Measurements from ENCODE around the gene LGR5.
"Not testable (repeated sequence)": the region's sequence is repeated elsewhere in the genome, so short reads cannot be mapped to it uniquely, and the experiment has no call there.

The LGR5 gene

DNA sequence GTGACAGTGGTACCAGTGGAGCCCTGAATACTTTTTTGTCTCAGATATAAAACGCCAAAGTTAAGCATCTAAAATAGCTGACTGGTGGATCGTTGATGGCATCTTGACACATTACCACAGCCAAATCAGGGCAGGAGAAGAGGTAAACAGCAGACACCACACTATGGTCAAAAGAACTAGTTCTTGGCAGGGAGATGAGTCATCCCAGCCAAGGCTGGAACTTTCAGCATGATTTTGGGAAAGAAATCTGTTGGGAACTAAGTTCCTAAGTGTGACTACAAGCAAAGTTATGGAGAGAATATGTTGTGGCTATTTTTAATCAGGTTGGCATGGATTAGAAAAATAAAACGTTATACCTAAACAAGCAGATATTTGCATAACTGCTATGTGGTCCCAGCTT lies 36.9 kb downstream of the LGR5 start:
- TF ChIP-seq, protein P1, sequence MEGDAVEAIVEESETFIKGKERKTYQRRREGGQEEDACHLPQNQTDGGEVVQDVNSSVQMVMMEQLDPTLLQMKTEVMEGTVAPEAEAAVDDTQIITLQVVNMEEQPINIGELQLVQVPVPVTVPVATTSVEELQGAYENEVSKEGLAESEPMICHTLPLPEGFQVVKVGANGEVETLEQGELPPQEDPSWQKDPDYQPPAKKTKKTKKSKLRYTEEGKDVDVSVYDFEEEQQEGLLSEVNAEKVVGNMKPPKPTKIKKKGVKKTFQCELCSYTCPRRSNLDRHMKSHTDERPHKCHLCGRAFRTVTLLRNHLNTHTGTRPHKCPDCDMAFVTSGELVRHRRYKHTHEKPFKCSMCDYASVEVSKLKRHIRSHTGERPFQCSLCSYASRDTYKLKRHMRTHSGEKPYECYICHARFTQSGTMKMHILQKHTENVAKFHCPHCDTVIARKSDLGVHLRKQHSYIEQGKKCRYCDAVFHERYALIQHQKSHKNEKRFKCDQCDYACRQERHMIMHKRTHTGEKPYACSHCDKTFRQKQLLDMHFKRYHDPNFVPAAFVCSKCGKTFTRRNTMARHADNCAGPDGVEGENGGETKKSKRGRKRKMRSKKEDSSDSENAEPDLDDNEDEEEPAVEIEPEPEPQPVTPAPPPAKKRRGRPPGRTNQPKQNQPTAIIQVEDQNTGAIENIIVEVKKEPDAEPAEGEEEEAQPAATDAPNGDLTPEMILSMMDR (conservative IDR thresholded peaks at IDR 0.05; ENCODE audit: low read depth): no peak
- H3K27ac ChIP-seq: no peak overlapping the region
- no peak for DNase-seq (ENCODE audit: low spot score)
- POLR2A ChIA-PET (ENCODE audit: low non-redundant PET): no interaction called here
- CTCF ChIA-PET: no interaction called here

DNA sequence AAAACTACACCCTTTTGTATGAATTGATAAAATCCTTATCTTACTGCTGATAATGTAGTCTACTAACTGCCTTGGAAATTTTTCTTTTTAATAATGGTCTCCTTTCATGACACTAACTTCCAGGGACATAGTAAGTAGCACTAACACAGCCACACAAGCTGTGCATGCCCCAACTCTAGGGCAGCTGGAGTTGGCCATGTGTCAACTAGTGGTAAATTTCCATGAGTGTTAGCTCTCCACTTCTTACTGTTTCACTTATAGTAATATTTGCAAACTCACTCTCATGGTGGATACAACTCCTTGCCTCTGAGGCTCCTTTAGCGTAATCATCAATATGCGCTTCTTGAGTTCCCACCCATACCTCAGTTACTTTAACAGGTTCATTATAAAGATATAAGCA lies 38.0 kb downstream of the LGR5 start:
- ChIA-PET POLR2A (ENCODE audit: low non-redundant PET) (no interaction called here), CTCF (no interaction called here)
- no peak for DNase-seq (ENCODE audit: low spot score)
- H3K27ac ChIP-seq: no peak overlapping the region
- TF ChIP-seq, protein P1 (conservative IDR thresholded peaks at IDR 0.05; ENCODE audit: low read depth): no peak

DNA sequence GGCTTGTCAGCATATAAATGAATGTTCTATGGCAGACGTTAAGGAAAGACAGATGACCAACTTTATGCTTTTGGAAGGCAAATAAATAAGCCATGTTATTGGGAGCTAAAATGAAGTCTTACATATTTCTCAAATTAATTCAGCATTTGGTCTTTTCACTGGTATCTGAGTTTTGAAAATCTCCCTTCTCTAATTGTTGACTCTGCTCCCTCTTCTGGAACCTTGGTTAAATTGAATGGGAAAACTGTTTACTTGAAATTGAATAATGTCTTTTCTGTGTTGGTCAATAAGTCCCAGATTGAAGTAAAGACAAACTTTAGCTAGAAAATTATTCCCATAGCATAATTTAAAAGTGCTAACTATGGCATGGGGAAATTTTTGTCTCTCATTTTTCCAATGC lies 38.7 kb downstream of the LGR5 start:
- ChIA-PET CTCF (interaction anchor here (0.5 to 0.6 kb wide), 2 partner anchors 282 to 1010 kb away, joined by 3 read pairs; no protein-coding TSS in a partner anchor), POLR2A (ENCODE audit: low non-redundant PET) (no interaction called here)
- TF ChIP-seq, protein P1 (conservative IDR thresholded peaks at IDR 0.05; ENCODE audit: low read depth): no peak
- DNase-seq (ENCODE audit: low spot score): no peak
- H3K27ac ChIP-seq: no peak overlapping the region

DNA sequence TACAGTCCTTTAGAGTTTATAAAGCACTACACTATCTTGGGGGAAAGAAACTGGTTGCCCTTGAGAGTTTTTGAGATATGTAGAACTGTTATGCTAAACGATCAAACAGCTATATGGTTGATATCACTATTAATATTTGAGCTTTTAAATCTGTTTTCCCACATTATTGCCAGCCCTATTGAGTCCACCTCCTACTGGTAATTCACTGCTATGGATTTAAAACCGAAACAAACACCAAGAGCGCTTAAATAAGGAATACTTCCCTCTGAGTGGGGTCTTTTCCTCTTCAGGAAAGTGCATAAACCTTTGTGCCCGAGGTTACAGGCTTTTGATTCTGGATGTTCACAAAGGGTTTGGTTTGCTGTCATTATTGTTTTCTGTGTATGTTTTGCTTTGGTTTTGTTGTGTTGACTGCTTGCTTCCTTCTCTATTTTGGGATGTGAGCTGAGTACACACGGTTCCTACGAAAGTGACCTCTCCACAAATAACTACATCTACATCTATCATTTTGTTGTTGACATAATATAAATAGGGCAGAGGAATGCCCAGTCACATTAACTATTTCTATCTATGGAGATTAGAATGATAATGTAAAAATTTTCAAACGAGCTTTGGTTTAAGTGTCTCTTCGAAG lies 44.8 kb downstream of the LGR5 start:
- no peak for DNase-seq (ENCODE audit: low spot score)
- ChIA-PET CTCF (interaction anchor here (0.7 to 1.0 kb wide), 4 partner anchors 9 to 205 kb away, joined by 3 to 5 read pairs (median 4); no protein-coding TSS in a partner anchor), POLR2A (ENCODE audit: low non-redundant PET) (no interaction called here)
- TF ChIP-seq, protein P1 (conservative IDR thresholded peaks at IDR 0.05; ENCODE audit: low read depth): no peak
- H3K27ac ChIP-seq: no peak overlapping the region

DNA sequence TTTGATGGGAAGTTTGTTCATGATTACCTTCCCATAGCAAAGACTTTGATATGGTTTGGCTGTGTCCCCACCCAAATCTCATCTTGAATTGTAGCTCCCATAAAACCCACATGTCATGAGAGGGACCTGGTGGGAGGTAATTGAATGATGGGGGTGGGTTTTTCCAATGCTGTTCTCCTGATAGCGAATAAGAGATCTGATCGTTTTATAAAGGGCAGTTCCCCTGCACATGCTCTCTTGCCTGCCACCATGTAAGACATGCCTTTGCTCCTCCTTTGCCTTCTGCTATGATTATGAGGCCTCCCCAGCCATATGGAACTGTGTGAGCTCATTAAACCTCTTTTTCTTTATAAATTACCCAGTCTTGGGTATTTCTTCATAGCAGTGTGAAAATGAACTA lies 51.2 kb downstream of the LGR5 start:
- DNase-seq (ENCODE audit: low spot score); H3K27ac ChIP-seq; POLR2A ChIA-PET (ENCODE audit: low non-redundant PET); CTCF ChIA-PET: not testable (repeated sequence)

DNA sequence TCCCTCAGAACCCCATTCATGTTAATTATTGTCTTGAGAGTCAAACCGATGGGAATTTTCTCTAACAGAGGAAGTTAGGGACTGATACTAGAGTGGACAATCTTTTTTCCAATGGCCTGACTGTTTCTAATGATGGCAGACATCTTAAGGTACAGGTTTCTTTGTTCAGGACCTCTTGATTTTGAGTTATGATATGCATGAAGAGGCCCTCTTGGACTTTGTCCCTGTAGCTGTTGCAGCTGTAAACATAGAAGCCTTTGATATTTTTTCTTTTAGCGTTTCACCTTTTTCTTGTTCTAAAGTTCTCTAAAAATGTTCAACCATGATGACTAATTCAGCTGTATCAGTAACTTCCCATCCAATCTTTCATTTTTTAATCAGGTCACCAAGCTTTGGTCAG lies 53.0 kb downstream of the LGR5 start:
- no peak overlapping the region for H3K27ac ChIP-seq
- CTCF ChIA-PET: interaction anchor here (1.2 kb wide), 1 partner anchor 9 kb away, joined by 3 read pairs; no protein-coding TSS in a partner anchor
- DNase-seq (ENCODE audit: low spot score): no peak
- TF ChIP-seq, protein P1 (conservative IDR thresholded peaks at IDR 0.05; ENCODE audit: low read depth): no peak
- POLR2A ChIA-PET (ENCODE audit: low non-redundant PET): no interaction called here

DNA sequence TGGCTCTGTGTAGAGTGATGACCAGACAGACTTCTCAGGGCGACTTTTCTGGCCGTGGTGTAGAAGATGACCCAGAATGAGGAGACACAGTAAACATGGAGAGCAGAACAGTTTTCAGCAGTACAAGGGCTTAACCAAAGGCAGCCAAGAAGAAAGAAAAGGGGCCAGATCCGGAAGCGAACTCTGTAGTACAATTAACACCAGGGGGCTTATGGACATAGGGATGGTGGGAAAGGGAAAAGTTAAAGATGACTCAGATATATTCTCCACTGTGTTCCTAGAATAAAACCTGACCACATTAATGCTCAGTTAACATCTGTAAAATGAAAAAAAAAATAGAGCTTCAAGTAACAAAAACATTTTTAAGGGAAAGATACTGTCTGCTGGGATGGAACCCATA lies 60.2 kb downstream of the LGR5 start:
- TF ChIP-seq, protein P1 (conservative IDR thresholded peaks at IDR 0.05; ENCODE audit: low read depth): no peak
- CTCF ChIA-PET: no interaction called here
- no peak overlapping the region for H3K27ac ChIP-seq
- no peak for DNase-seq (ENCODE audit: low spot score)
- POLR2A ChIA-PET (ENCODE audit: low non-redundant PET): no interaction called here
